ENCODE data around the gene ANKRD33B.
"Not testable (repeated sequence)": the region's sequence is repeated elsewhere in the genome, so short reads cannot be mapped to it uniquely, and the experiment has no call there.

ANKRD33B gene

GRCh38 chr5:10596886-10597451 lies 33.1 kb downstream of the ANKRD33B start:
- Histone ChIP-seq H3K4me3 (ENCODE audit: low read length) (no peak overlapping the region), H3K9ac (ENCODE audit: low read length) (no peak overlapping the region), H3K4me1 (ENCODE audit: control insufficient read depth, insufficient read depth, low read length) (no peaks in the 10 kb centered on the region), H3K27ac (ENCODE audit: low read depth, low read length) (no peak overlapping the region), H3K36me3 (ENCODE audit: control insufficient read depth, insufficient read depth, low read length) (no peaks in the 10 kb centered on the region), H3K27me3 (ENCODE audit: control insufficient read depth, insufficient read depth, low read length) (no peaks in the 10 kb centered on the region)

- no peaks in the 10 kb centered on the region for H3K4me1 ChIP-seq (ENCODE audit: control insufficient read depth, insufficient read depth, low read length)
- H3K27ac ChIP-seq (ENCODE audit: low read depth, low read length): no peak overlapping the region
- H3K9ac ChIP-seq (ENCODE audit: low read length): no peak overlapping the region
- no peaks in the 10 kb centered on the region for H3K36me3 ChIP-seq (ENCODE audit: control insufficient read depth, insufficient read depth, low read length)
- H3K27me3 ChIP-seq (ENCODE audit: control insufficient read depth, insufficient read depth, low read length): no peaks in the 10 kb centered on the region
- no peak overlapping the region for H3K4me3 ChIP-seq (ENCODE audit: low read length)
Measured at GRCh38 chr5:10599113-10599512, 35.2 kb downstream of the ANKRD33B start.

GRCh38 chr5:10599862-10600284 lies 36.0 kb downstream of the ANKRD33B start:
- Histone ChIP-seq H3K36me3 (ENCODE audit: control insufficient read depth, insufficient read depth, low read length) (no peaks in the 10 kb centered on the region), H3K27ac (ENCODE audit: low read depth, low read length) (no peak overlapping the region), H3K27me3 (ENCODE audit: control insufficient read depth, insufficient read depth, low read length) (no peaks in the 10 kb centered on the region), H3K9ac (ENCODE audit: low read length) (no peak overlapping the region), H3K4me3 (ENCODE audit: low read length) (no peak overlapping the region), H3K4me1 (ENCODE audit: control insufficient read depth, insufficient read depth, low read length) (no peaks in the 10 kb centered on the region)

- Histone ChIP-seq H3K36me3 (ENCODE audit: control insufficient read depth, insufficient read depth, low read length) (no peaks in the 10 kb centered on the region), H3K27me3 (ENCODE audit: control insufficient read depth, insufficient read depth, low read length) (no peaks in the 10 kb centered on the region), H3K4me1 (ENCODE audit: control insufficient read depth, insufficient read depth, low read length) (no peaks in the 10 kb centered on the region), H3K4me3 (ENCODE audit: low read length) (no peak overlapping the region), H3K27ac (ENCODE audit: low read depth, low read length) (no peak overlapping the region), H3K9ac (ENCODE audit: low read length) (no peak overlapping the region)
Measured at GRCh38 chr5:10600626-10601245, 36.9 kb downstream of the ANKRD33B start.

- Histone ChIP-seq H3K36me3 (ENCODE audit: control insufficient read depth, insufficient read depth, low read length) (no peaks in the 10 kb centered on the region), H3K27ac (ENCODE audit: low read depth, low read length) (peak overlapping the region; percentile 1), H3K9ac (ENCODE audit: low read length) (no peak overlapping the region), H3K4me3 (ENCODE audit: low read length) (no peak overlapping the region), H3K27me3 (ENCODE audit: control insufficient read depth, insufficient read depth, low read length) (no peaks in the 10 kb centered on the region), H3K4me1 (ENCODE audit: control insufficient read depth, insufficient read depth, low read length) (no peaks in the 10 kb centered on the region)
Measured at GRCh38 chr5:10601246-10602030, 37.6 kb downstream of the ANKRD33B start.

- Histone ChIP-seq H3K27me3 (ENCODE audit: control insufficient read depth, insufficient read depth, low read length) (no peaks in the 10 kb centered on the region), H3K36me3 (ENCODE audit: control insufficient read depth, insufficient read depth, low read length) (no peaks in the 10 kb centered on the region), H3K27ac (ENCODE audit: low read depth, low read length) (peak overlapping the region; percentile 1), H3K9ac (ENCODE audit: low read length) (no peak overlapping the region), H3K4me1 (ENCODE audit: control insufficient read depth, insufficient read depth, low read length) (peaks cover 1% of the 10 kb centered on the region), H3K4me3 (ENCODE audit: low read length) (no peak overlapping the region)
Measured at GRCh38 chr5:10602031-10602806, 38.3 kb downstream of the ANKRD33B start.

GRCh38 chr5:10604975-10605374 lies 41.1 kb downstream of the ANKRD33B start:
- peaks cover 8% of the 10 kb centered on the region for H3K4me1 ChIP-seq (ENCODE audit: control insufficient read depth, insufficient read depth, low read length)
- H3K27me3 ChIP-seq (ENCODE audit: control insufficient read depth, insufficient read depth, low read length): no peaks in the 10 kb centered on the region
- no peaks in the 10 kb centered on the region for H3K36me3 ChIP-seq (ENCODE audit: control insufficient read depth, insufficient read depth, low read length)
- H3K4me3 ChIP-seq (ENCODE audit: low read length): no peak overlapping the region
- H3K9ac ChIP-seq (ENCODE audit: low read length): no peak overlapping the region
- no peak overlapping the region for H3K27ac ChIP-seq (ENCODE audit: low read depth, low read length)

GRCh38 chr5:10606632-10607022 lies 42.8 kb downstream of the ANKRD33B start:
- not testable (repeated sequence) for H3K27ac ChIP-seq (ENCODE audit: low read depth, low read length); H3K4me3 ChIP-seq (ENCODE audit: low read length); H3K27me3 ChIP-seq (ENCODE audit: control insufficient read depth, insufficient read depth, low read length); H3K4me1 ChIP-seq (ENCODE audit: control insufficient read depth, insufficient read depth, low read length); H3K9ac ChIP-seq (ENCODE audit: low read length); H3K36me3 ChIP-seq (ENCODE audit: control insufficient read depth, insufficient read depth, low read length)

GRCh38 chr5:10607023-10607665 lies 43.3 kb downstream of the ANKRD33B start:
- H3K27me3 ChIP-seq (ENCODE audit: control insufficient read depth, insufficient read depth, low read length): no peaks in the 10 kb centered on the region
- no peak overlapping the region for H3K4me3 ChIP-seq (ENCODE audit: low read length)
- no peak overlapping the region for H3K27ac ChIP-seq (ENCODE audit: low read depth, low read length)
- peaks cover 8% of the 10 kb centered on the region for H3K4me1 ChIP-seq (ENCODE audit: control insufficient read depth, insufficient read depth, low read length)
- H3K9ac ChIP-seq (ENCODE audit: low read length): no peak overlapping the region
- H3K36me3 ChIP-seq (ENCODE audit: control insufficient read depth, insufficient read depth, low read length): no peaks in the 10 kb centered on the region

GRCh38 chr5:10607666-10608073 lies 43.8 kb downstream of the ANKRD33B start:
- Histone ChIP-seq H3K4me3 (ENCODE audit: low read length) (no peak overlapping the region), H3K27me3 (ENCODE audit: control insufficient read depth, insufficient read depth, low read length) (no peaks in the 10 kb centered on the region), H3K4me1 (ENCODE audit: control insufficient read depth, insufficient read depth, low read length) (peaks cover 8% of the 10 kb centered on the region), H3K27ac (ENCODE audit: low read depth, low read length) (no peak overlapping the region), H3K36me3 (ENCODE audit: control insufficient read depth, insufficient read depth, low read length) (no peaks in the 10 kb centered on the region), H3K9ac (ENCODE audit: low read length) (no peak overlapping the region)

GRCh38 chr5:10608081-10608480 lies 44.2 kb downstream of the ANKRD33B start:
- H3K4me1 ChIP-seq (ENCODE audit: control insufficient read depth, insufficient read depth, low read length); H3K27ac ChIP-seq (ENCODE audit: low read depth, low read length); H3K27me3 ChIP-seq (ENCODE audit: control insufficient read depth, insufficient read depth, low read length); H3K4me3 ChIP-seq (ENCODE audit: low read length); H3K9ac ChIP-seq (ENCODE audit: low read length); H3K36me3 ChIP-seq (ENCODE audit: control insufficient read depth, insufficient read depth, low read length): not testable (repeated sequence)

GRCh38 chr5:10610058-10610457 lies 46.2 kb downstream of the ANKRD33B start:
- Histone ChIP-seq H3K4me3 (ENCODE audit: low read length) (no peak overlapping the region), H3K27ac (ENCODE audit: low read depth, low read length) (no peak overlapping the region), H3K9ac (ENCODE audit: low read length) (no peak overlapping the region), H3K4me1 (ENCODE audit: control insufficient read depth, insufficient read depth, low read length) (peaks cover 8% of the 10 kb centered on the region), H3K36me3 (ENCODE audit: control insufficient read depth, insufficient read depth, low read length) (no peaks in the 10 kb centered on the region), H3K27me3 (ENCODE audit: control insufficient read depth, insufficient read depth, low read length) (no peaks in the 10 kb centered on the region)

Measured in rectal smooth muscle tissue (tissue), 1 donor.